Measurements from ENCODE around the gene DNAJC10. TPM values are rescaled to one million over a fixed set of nuclear protein-coding genes. Genes with fewer than 3 reads are reported as not detected.
"Not testable (repeated sequence)": the region's sequence is repeated elsewhere in the genome, so short reads cannot be mapped to it uniquely, and the experiment has no call there.

Gene DNAJC10
- total RNA-seq, 1 donor from 2014 or later, result 32.1 TPM

- ATAC-seq, result no peak
Observed at GRCh38 chr2:182726473-182726872, 10.4 kb downstream of the DNAJC10 start.

GRCh38 chr2:182728014-182728413 lies 12.0 kb downstream of the DNAJC10 start:
- ATAC-seq, result no peak

- no peak for ATAC-seq
Observed at GRCh38 chr2:182729710-182730339, 13.8 kb downstream of the DNAJC10 start.

- no peak for ATAC-seq
Observed at GRCh38 chr2:182730486-182730885, 14.4 kb downstream of the DNAJC10 start.

- no peak for ATAC-seq
Observed at GRCh38 chr2:182732736-182733135, 16.7 kb downstream of the DNAJC10 start.

GRCh38 chr2:182733572-182733971 lies 17.5 kb downstream of the DNAJC10 start:
- ATAC-seq, result no peak

- ATAC-seq, result not testable (repeated sequence)
Observed at GRCh38 chr2:182736856-182737255, 20.8 kb downstream of the DNAJC10 start.

GRCh38 chr2:182740701-182741100 lies 24.6 kb downstream of the DNAJC10 start:
- ATAC-seq, result no peak

GRCh38 chr2:182741620-182742019 lies 25.6 kb downstream of the DNAJC10 start:
- ATAC-seq, result no peak

- no peak for ATAC-seq
Observed at GRCh38 chr2:182744490-182744889, 28.4 kb downstream of the DNAJC10 start.

- ATAC-seq, result no peak
Observed at GRCh38 chr2:182745061-182745460, 29.0 kb downstream of the DNAJC10 start.

GRCh38 chr2:182745894-182746293 lies 29.8 kb downstream of the DNAJC10 start:
- ATAC-seq, result not testable (repeated sequence)

- no peak for ATAC-seq
Observed at GRCh38 chr2:182754231-182754630, 38.2 kb downstream of the DNAJC10 start.

- ATAC-seq, result no peak
Observed at GRCh38 chr2:182758379-182758778, 42.3 kb downstream of the DNAJC10 start.

- no peak for ATAC-seq
Observed at GRCh38 chr2:182761903-182762302, 45.8 kb downstream of the DNAJC10 start.

GRCh38 chr2:182763311-182763912 lies 47.4 kb downstream of the DNAJC10 start:
- ATAC-seq, result no peak

- ATAC-seq, result no peak
Observed at GRCh38 chr2:182766626-182767025, 50.6 kb downstream of the DNAJC10 start.

- no peak for ATAC-seq
Observed at GRCh38 chr2:182767578-182767977, 51.5 kb downstream of the DNAJC10 start.

- not testable (repeated sequence) for ATAC-seq
Observed at GRCh38 chr2:182768950-182769349, 52.9 kb downstream of the DNAJC10 start.

GRCh38 chr2:182779323-182779722 lies 63.3 kb downstream of the DNAJC10 start:
- no peak for ATAC-seq

- not testable (repeated sequence) for ATAC-seq
Observed at GRCh38 chr2:182781099-182781498, 65.0 kb downstream of the DNAJC10 start.

- ATAC-seq, result not testable (repeated sequence)
Observed at GRCh38 chr2:182782686-182783085, 66.6 kb downstream of the DNAJC10 start.

GRCh38 chr2:182784058-182784706 lies 68.1 kb downstream of the DNAJC10 start:
- no peak for ATAC-seq

GRCh38 chr2:182784777-182785176 lies 68.7 kb downstream of the DNAJC10 start:
- peak; percentile 41 for ATAC-seq
